ENCODE measurements around the gene TNFRSF25.
"Not testable (repeated sequence)": the region's sequence is repeated elsewhere in the genome, so short reads cannot be mapped to it uniquely, and the experiment has no call there.

TNFRSF25 gene

GRCh38 chr1:6454856-6455751 is 10.9 kb downstream of the TNFRSF25 start:
- in situ Hi-C loops (cut with MboI; ENCODE audit: low sequenced_read_pairs) = no loop called here

GRCh38 chr1:6453895-6454855 is 11.8 kb downstream of the TNFRSF25 start:
- in situ Hi-C loops (cut with MboI; ENCODE audit: low sequenced_read_pairs) = not testable (repeated sequence)

- in situ Hi-C loops (cut with MboI; ENCODE audit: low sequenced_read_pairs) = no loop called here
These were observed 15.0 kb downstream of the TNFRSF25 start for GRCh38 chr1:6450943-6451373.

GRCh38 chr1:6450486-6450885 is 15.5 kb downstream of the TNFRSF25 start:
- in situ Hi-C loops (cut with MboI; ENCODE audit: low sequenced_read_pairs) = not testable (repeated sequence)

DNA sequence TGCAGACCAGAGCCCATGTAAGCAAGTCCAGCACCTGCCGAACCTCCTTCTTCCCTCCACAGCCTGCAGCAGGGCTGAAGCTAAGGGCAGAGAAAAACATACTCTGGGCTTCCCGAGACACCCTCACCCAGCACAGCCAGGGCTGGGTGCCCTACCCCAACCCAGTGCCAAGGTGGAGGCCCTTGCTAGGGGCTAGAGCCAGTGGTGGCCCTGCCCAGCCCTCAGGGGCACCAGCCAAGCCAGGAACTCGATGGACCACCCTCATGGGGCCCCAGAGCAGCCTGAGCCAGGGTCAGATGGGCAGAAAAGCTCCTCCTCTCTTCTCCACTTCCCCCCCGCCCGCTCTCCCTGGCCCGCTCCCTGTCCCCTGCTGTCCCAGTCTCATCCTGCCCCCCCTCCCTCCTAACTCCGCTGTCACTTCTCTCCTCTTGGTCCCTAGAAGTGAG is 15.9 kb downstream of the TNFRSF25 start:
- in situ Hi-C loops (cut with MboI; ENCODE audit: low sequenced_read_pairs) = no loop called here

- in situ Hi-C loops (cut with MboI; ENCODE audit: low sequenced_read_pairs) = no loop called here
These were observed 17.0 kb downstream of the TNFRSF25 start for GRCh38 chr1:6448749-6449631.

GRCh38 chr1:6447818-6448748 is 17.9 kb downstream of the TNFRSF25 start:
- in situ Hi-C loops (cut with MboI; ENCODE audit: low sequenced_read_pairs) = no loop called here

DNA sequence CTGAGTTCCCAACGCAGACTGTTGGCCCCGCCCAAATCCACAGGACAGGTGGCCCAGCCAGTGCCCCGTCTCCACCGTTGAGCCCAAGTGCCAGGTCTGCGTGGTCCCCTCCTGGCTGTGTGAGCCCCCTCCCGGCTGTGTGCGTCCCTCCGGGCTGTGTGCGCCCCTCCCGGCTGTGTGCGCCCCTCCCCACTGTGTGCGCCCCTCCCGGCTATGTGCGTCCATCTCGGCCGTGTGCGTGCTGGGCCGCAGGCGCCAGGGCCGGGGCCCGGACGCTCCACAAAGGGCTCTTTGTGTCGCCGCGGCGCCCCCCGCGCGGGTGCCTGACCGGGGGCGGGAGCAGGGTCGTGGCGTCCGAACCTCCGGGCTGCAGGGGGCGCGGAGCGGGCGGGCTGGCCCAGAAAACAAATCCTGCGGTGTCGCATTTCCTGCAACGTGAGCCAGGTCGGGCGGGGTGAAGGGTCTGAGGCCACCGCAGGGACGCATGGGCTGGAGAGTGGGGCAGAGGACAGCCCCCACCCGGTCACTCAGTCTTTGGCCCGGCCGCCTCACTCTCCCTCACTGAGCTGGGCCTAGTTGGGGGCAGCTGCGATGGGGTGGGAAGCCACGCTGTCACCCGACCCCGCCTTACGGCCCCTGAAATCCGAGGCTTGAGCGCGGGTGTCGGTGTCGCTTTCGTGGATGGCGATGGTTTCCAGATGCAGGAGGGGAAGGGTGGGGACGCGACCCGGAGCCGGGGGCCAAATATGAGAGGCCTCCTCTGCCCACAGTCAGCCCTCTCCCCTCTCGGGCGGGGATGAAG is 18.8 kb downstream of the TNFRSF25 start:
- in situ Hi-C loops (cut with MboI; ENCODE audit: low sequenced_read_pairs) = no loop called here

DNA sequence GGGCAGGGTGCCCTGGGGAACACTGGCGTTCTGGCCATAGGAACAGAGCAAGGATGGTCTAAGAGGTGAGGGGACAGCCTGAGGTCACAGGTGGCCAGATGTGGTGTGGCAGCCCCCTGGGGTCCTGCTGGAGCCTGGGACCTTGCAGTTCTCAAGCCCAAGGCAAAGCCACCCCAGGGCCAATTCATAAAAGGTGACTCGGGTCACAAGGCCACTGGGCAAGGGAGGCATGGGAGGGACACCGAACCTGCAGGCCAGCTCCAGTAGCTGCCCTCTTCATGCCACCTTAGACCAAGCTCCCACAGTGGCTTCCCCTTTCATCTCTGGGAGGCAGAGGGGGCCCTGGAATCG is 19.3 kb downstream of the TNFRSF25 start:
- in situ Hi-C loops (cut with MboI; ENCODE audit: low sequenced_read_pairs) = no loop called here

DNA sequence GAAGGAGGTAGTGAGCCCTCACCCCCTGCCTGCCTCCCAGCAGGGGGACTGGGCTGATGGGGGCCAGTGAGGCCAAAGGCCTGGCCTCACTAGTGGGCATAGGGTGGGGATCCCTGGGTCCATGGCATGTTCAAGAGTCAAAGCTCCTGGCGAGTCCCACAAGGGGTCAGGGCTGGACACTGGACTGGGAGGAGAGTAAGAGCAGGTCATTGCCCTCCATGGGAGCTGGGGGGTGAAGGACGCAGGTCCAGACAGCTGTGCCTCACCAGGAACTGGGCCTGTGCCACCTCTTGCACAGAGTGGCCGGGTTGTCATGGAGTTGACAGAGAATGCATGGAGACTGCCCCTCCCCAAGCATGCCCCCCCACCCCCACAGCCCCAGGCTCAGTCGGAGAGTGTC is 20.0 kb downstream of the TNFRSF25 start:
- in situ Hi-C loops (cut with MboI; ENCODE audit: low sequenced_read_pairs) = not testable (repeated sequence)

DNA sequence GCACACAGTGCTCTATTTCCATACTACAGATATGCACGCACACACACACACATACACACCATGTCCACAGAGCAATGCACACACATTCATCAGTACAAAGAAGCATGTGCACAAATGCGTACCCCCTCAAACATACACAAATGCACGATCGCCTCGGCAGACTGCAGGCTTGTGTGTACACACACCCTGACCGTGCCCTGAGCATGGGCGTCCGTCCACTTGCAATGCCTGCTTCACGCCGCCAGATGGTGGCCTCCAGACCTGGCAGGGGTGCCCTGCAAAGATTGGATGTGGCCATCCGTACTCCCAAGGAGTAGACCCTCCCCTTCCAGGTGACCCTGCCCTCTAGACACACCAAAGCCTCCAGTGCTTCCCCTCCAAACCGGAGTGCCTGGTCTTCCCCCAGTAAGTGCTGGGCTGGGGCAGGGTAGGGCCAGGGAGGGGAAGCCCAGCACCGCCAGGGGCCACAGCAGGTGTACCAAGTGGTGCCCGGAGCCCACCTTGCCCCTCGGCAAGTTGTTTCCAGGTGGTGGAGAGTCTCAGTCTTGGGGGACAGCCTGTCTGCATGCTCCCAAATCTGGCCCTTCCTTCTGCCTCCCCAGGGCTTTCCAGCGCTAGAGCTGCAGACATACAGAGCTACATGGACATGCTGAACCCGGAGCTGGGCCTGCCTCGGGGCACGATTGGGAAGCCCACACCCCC is 20.8 kb downstream of the TNFRSF25 start:
- in situ Hi-C loops (cut with MboI; ENCODE audit: low sequenced_read_pairs) = no loop called here

- in situ Hi-C loops (cut with MboI; ENCODE audit: low sequenced_read_pairs) = no loop called here
These were observed 21.6 kb downstream of the TNFRSF25 start for GRCh38 chr1:6444377-6444776.

DNA sequence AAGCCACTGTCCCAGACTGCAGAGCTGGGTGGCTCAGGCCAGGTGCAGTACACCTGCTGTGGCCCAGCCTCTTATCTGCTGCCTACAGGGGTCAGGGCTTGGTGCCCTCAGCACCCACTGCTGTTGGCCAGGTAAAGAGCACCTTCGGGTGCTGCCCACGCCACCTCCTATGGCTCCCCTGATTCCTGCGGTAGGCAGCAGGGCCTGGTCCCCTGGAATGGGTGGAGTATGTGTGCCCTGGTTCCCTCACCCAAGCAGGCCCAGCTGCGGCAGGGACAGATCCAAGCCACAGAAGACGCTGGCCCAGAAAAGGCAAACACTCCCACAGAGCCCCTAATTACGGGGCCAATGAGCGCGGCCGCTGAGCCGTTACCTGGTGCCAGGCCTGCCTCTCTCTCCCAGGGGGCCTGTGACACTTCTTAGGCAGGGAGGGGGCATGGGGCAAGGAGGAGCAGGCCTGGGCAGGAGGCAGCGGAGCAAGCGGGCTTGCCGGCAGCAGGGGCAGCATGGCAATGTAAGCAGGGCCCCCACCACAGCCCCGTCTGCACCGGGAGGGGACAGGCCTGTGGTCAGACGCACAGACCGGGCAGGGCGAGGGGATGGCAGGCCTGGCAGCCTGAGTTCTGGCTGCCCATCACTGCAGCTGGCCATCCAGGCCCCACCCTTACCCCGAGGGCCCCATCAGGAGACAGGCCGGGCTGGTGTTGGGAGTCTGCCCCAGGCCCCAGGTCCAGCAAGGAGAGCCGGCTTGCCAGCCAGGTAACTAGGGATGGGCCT is 22.4 kb downstream of the TNFRSF25 start:
- in situ Hi-C loops (cut with MboI; ENCODE audit: low sequenced_read_pairs) = no loop called here

DNA sequence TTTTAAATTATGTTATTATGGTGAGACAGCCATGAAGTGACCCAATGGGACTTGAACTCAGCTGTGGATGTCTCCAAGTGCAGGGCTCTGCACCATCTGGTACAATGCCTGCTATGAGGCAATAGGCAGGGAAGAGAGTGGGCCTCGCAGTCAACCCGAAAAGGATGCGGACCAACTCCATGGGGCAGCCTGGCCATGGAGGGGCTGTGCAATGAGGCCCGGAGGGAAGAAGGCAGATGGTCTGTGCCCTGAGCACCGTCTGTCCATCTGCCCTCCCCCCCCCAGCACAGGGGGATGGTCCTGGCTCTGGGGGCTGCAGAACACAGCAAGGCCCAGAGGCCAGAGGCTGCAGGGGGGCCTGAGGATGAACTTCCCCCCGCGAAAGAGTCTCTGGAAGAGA is 24.4 kb downstream of the TNFRSF25 start:
- in situ Hi-C loops (cut with MboI; ENCODE audit: low sequenced_read_pairs) = no loop called here

GRCh38 chr1:6440198-6441126 is 25.5 kb downstream of the TNFRSF25 start:
- in situ Hi-C loops (cut with MboI; ENCODE audit: low sequenced_read_pairs) = no loop called here

DNA sequence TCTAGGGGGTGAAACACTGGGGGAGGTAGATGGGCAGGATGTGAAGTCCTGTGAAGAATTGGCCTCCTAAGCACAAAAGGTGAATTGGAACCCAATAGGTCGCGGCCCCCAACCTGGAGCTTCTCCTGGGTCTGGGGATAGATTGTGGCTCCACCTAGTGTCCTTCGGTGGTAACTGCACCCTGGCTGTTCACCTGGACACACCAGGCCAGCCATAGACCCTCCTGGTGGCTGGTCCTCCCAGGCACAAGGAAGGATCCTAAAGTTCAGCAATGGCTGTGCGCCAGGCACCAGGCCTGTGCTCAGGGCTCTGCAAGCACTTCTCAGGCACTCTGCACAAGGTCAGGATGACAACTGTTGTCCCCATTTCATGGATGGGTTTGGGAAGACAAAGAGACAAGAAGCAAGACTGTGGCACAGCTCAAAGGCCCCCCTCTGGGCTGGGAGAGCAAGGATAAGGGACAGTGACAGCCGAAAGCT is 27.9 kb downstream of the TNFRSF25 start:
- in situ Hi-C loops (cut with MboI; ENCODE audit: low sequenced_read_pairs) = no loop called here

All from HL-60/S4 treated with retinoic acid at 250 ng/mL for 4 days and 3 days (cell line).